Right forelimb (tissue), 1 donor: ENCODE results near the gene OXER1.
"Not testable (repeated sequence)": the region's sequence is repeated elsewhere in the genome, so short reads cannot be mapped to it uniquely, and the experiment has no call there.

Source experiments
- DNase-seq: peaks from one replicate; pipeline ENCODE4 v3.0.0-alpha.2; 2018

Gene OXER1

GRCh38 chr2:42744545-42745082 is 19.3 kb downstream of the OXER1 start:
- no peak for DNase-seq

GRCh38 chr2:42743659-42743990 is 20.3 kb downstream of the OXER1 start:
- no peak for DNase-seq

GRCh38 chr2:42742740-42743658 is 20.9 kb downstream of the OXER1 start:
- DNase-seq = no peak

GRCh38 chr2:42741140-42741539 is 22.8 kb downstream of the OXER1 start:
- no peak for DNase-seq

GRCh38 chr2:42736598-42737322 is 27.2 kb downstream of the OXER1 start:
- no peak for DNase-seq

GRCh38 chr2:42733852-42734251 is 30.1 kb downstream of the OXER1 start:
- no peak for DNase-seq

- not testable (repeated sequence) for DNase-seq
These were observed 32.6 kb downstream of the OXER1 start for GRCh38 chr2:42731316-42731715.

- no peak for DNase-seq
These were observed 37.3 kb downstream of the OXER1 start for GRCh38 chr2:42726680-42727079.

- DNase-seq = no peak
These were observed 38.3 kb downstream of the OXER1 start for GRCh38 chr2:42725657-42726056.

- DNase-seq = no peak
These were observed 39.0 kb downstream of the OXER1 start for GRCh38 chr2:42724886-42725285.

- no peak for DNase-seq
These were observed 40.5 kb downstream of the OXER1 start for GRCh38 chr2:42723465-42723864.

GRCh38 chr2:42722320-42723190 is 41.4 kb downstream of the OXER1 start:
- no peak for DNase-seq

GRCh38 chr2:42721898-42722297 is 42.0 kb downstream of the OXER1 start:
- DNase-seq = no peak

GRCh38 chr2:42714686-42715085 is 49.2 kb downstream of the OXER1 start:
- DNase-seq = no peak

- DNase-seq = no peak
These were observed 50.0 kb downstream of the OXER1 start for GRCh38 chr2:42713920-42714319.

- no peak for DNase-seq
These were observed 51.0 kb downstream of the OXER1 start for GRCh38 chr2:42712934-42713333.
